Measurements from ENCODE around the gene NCS1. TPM values are rescaled to one million over a fixed set of nuclear protein-coding genes. Genes with fewer than 3 reads are reported as not detected.

Gene NCS1
- total and polyA plus RNA-seq, 9 of the 15 experiments (the other 6 are each of a cell fraction or from before 2014, with no cell fraction given), result 0.28 to 27.0 (median 9.6) TPM

DNA sequence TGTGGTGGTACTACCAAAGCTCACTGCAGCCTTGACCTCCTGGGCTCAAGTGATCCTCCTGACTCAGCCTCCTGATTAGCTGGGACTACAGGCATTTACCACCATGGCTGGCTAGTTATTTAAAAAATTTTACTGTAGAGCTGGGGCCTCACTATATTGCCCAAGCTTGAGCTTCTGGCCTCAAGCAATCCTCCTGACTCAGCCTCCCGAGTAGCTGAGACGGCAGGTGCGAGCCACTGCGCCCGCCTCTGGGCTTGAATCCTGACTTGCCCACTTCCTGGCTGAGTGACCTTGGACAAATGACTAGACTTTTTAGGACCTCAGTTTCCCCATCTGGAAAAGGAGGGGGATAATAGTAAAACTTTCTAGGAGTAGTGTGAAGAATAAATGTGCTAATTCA is 32.1 kb downstream of the NCS1 start:
- no peak for TF ChIP-seq TCF3 (CRISPR knock-in tag; IDR thresholded peaks at IDR 0.05)
- TF ChIP-seq ZNF184 (CRISPR knock-in tag; IDR thresholded peaks at IDR 0.05), result no peak
- TF ChIP-seq HOXB6 (CRISPR knock-in tag; IDR thresholded peaks at IDR 0.05; ENCODE audit: borderline replicate concordance), result no peak
- TF ChIP-seq ZNF146 (CRISPR knock-in tag; IDR thresholded peaks at IDR 0.05; ENCODE audit: unreplicated experiment), result no peak
- TF ChIP-seq, protein P1, sequence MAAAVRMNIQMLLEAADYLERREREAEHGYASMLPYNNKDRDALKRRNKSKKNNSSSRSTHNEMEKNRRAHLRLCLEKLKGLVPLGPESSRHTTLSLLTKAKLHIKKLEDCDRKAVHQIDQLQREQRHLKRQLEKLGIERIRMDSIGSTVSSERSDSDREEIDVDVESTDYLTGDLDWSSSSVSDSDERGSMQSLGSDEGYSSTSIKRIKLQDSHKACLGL (CRISPR knock-in tag; IDR thresholded peaks at IDR 0.05; ENCODE audit: borderline replicate concordance, poor library complexity, severe bottlenecking), result no peak
- TF ChIP-seq, protein P2, sequence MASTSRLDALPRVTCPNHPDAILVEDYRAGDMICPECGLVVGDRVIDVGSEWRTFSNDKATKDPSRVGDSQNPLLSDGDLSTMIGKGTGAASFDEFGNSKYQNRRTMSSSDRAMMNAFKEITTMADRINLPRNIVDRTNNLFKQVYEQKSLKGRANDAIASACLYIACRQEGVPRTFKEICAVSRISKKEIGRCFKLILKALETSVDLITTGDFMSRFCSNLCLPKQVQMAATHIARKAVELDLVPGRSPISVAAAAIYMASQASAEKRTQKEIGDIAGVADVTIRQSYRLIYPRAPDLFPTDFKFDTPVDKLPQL (IDR thresholded peaks at IDR 0.05; ENCODE audit: extremely low read depth, insufficient read length), result no peak
- TF ChIP-seq ZNF3 (CRISPR knock-in tag; IDR thresholded peaks at IDR 0.05), result no peak
- TF ChIP-seq ZZZ3 (IDR thresholded peaks at IDR 0.05), result no peak
- TF ChIP-seq, protein P3, sequence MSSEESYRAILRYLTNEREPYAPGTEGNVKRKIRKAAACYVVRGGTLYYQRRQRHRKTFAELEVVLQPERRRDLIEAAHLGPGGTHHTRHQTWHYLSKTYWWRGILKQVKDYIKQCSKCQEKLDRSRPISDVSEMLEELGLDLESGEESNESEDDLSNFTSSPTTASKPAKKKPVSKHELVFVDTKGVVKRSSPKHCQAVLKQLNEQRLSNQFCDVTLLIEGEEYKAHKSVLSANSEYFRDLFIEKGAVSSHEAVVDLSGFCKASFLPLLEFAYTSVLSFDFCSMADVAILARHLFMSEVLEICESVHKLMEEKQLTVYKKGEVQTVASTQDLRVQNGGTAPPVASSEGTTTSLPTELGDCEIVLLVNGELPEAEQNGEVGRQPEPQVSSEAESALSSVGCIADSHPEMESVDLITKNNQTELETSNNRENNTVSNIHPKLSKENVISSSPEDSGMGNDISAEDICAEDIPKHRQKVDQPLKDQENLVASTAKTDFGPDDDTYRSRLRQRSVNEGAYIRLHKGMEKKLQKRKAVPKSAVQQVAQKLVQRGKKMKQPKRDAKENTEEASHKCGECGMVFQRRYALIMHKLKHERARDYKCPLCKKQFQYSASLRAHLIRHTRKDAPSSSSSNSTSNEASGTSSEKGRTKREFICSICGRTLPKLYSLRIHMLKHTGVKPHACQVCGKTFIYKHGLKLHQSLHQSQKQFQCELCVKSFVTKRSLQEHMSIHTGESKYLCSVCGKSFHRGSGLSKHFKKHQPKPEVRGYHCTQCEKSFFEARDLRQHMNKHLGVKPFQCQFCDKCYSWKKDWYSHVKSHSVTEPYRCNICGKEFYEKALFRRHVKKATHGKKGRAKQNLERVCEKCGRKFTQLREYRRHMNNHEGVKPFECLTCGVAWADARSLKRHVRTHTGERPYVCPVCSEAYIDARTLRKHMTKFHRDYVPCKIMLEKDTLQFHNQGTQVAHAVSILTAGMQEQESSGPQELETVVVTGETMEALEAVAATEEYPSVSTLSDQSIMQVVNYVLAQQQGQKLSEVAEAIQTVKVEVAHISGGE (CRISPR knock-in tag; IDR thresholded peaks at IDR 0.05), result no peak
- no peak for TF ChIP-seq ZNF408 (CRISPR knock-in tag; IDR thresholded peaks at IDR 0.05; ENCODE audit: low read depth)
- TF ChIP-seq BRD9 (IDR thresholded peaks at IDR 0.05; ENCODE audit: low read depth, partially characterized antibody), result no peak
- TF ChIP-seq POLR3G (IDR thresholded peaks at IDR 0.05; ENCODE audit: extremely low read depth, insufficient read length, insufficient replicate concordance), result no peak
- no peak for TF ChIP-seq GABPB2 (CRISPR knock-in tag; conservative IDR thresholded peaks at IDR 0.05)
- no peak for TF ChIP-seq GABPB1 (CRISPR knock-in tag; IDR thresholded peaks at IDR 0.05)
- no peak for TF ChIP-seq MTF1 (CRISPR knock-in tag; IDR thresholded peaks at IDR 0.05; ENCODE audit: borderline replicate concordance)
- no peak for TF ChIP-seq BRCA1 (IDR thresholded peaks at IDR 0.05)
- TF ChIP-seq BRCA1 (CRISPR knock-in tag; IDR thresholded peaks at IDR 0.05), result no peak
- Histone ChIP-seq H3K9me1 (ENCODE audit: control insufficient read depth, insufficient read depth, low read length) (no peaks in the 10 kb centered on the region), H3K9me3 (replicated peaks; ENCODE audit: control insufficient read depth, insufficient read depth, low read depth, low read length) (no peaks in the 10 kb centered on the region), H3K79me2 (ENCODE audit: control insufficient read depth, insufficient read depth, low read length) (no peaks in the 10 kb centered on the region), H4K20me1 (replicated peaks; ENCODE audit: control insufficient read depth, insufficient read depth, low read length) (peaks cover 13% of the 10 kb centered on the region), H3K36me3 (ENCODE audit: control insufficient read depth, insufficient read depth, low read length) (no peaks in the 10 kb centered on the region), H3K9ac (ENCODE audit: insufficient read depth in 1 of 2, low read depth in 2 of 2, low read length in 2 of 2) (no peak overlapping the region), H2AFZ (ENCODE audit: low read depth, low read length) (no peak overlapping the region), H3K4me3 (no peak overlapping the region), H3K27me3 (ENCODE audit: control insufficient read depth in 2 of 2, insufficient read depth in 2 of 2, low read length in 2 of 2) (no peaks in the 10 kb centered on the region), H3K4me1 (replicated peaks in 1 of 2; ENCODE audit: control insufficient read depth in 2 of 2, insufficient read depth in 2 of 2, low read length in 2 of 2) (peaks cover 8 to 34% of the 10 kb centered on the region in 2 experiments), H3K4me2 (ENCODE audit: insufficient read depth, low read length) (no peak overlapping the region), H3K27ac (ENCODE audit: extremely low read depth, low read depth, low read length) (no peak overlapping the region)
- intact Hi-C loops (cut with micrococcal nuclease) (no loop called here), in situ Hi-C loops (cut with MboI) (no loop called here)
- BruUV-seq (replicated peaks), result no TSS peak
- CTCF ChIA-PET (ENCODE audit: low intra/inter-chr PET ratio), result no interaction called here
- POLR2A ChIA-PET, result no interaction called here
- ATAC-seq (no peak), DNase-seq (ENCODE audit: extremely low read depth in 1 of 4, low spot score in 3 of 4) (no peak), FAIRE-seq (no peak)
- 85% methylated on average over 5 of the region's 5 CpGs for WGBS (ENCODE audit: insufficient coverage, low coverage, missing lambda C conversion rate)

All from K562 (cell line).